Endothelial cell of umbilical vein (primary cell): ENCODE data around the gene KCNJ3. TPM values are rescaled to one million over a fixed set of nuclear protein-coding genes. Genes with fewer than 3 reads are reported as not detected.
A peak's percentile ranks its signal among the peaks of the same experiment; 100 is the strongest.

ENCODE experiments used
- Bru-seq: library from RNA; stranded (reverse); fragments of 400-500 nt; gene quantifications from one replicate; lab custom pipeline; 2021; lab: Mats Ljungman, UMichigan
- BruChase-seq, 2 experiments: library from RNA; stranded (reverse); fragments of 400-500 nt; gene quantifications; one replicate each; lab custom pipeline; 2021; lab: Mats Ljungman, UMichigan
- BruUV-seq: library from RNA; stranded (reverse); fragments of 400-500 nt; replicated peaks from 2 replicates; lab custom pipeline; 2021; lab: Mats Ljungman, UMichigan
- CTCF ChIA-PET: fragments of 300-600, 350-600 bp; sonication (Branson Sonifier 250); formaldehyde crosslinking; loops from one replicate; lab custom pipeline; 2021; ENCODE audit warnings: antibody characterized with exemption, inconsistent platforms; lab: Charles Lee
- POLR2A ChIA-PET: fragments of 300-600, 350-600 bp; sonication (Branson Sonifier 250); formaldehyde crosslinking; loops from one replicate; lab custom pipeline; 2021; ENCODE audit warnings: antibody characterized with exemption, inconsistent platforms; lab: Charles Lee
- DNase-seq: peaks from one replicate; pipeline ENCODE4 v3.0.0-alpha.2; 2011; ENCODE audit warnings: low read depth, low spot score
- FAIRE-seq: peaks from 2 replicates; lab custom pipeline; 2011; peaks lifted over from hg19 to GRCh38; lab: Jason Lieb, UNC
- H2AFZ ChIP-seq: 2 replicates; pipeline ENCODE4 v1.6.0; 2012; ENCODE audit warnings: low read depth, low read length, control low read depth, inconsistent platforms
- H3K27ac ChIP-seq: 2 replicates; pipeline ENCODE4 v1.5.1; 2011; ENCODE audit warnings: low read depth, mild to moderate bottlenecking, control low read depth, low read length, moderate library complexity; ENCODE audit not compliant: insufficient read depth
- H3K27me3 ChIP-seq, 2 experiments: 2 replicates each; pipeline versions ENCODE4 v1.6.0 to v1.6.1; 2011; ENCODE audit warnings: low read length in 2 of 2, mixed read lengths in 1 of 2; ENCODE audit not compliant: control insufficient read depth in 2 of 2, insufficient read depth in 2 of 2
- H3K36me3 ChIP-seq, 2 experiments: 2 replicates in 1 of 2; 3 replicates in 1 of 2; pipeline ENCODE4 v1.5.1; 2011; ENCODE audit warnings: low read length in 2 of 2, mild to moderate bottlenecking in 1 of 2, moderate library complexity in 1 of 2; ENCODE audit not compliant: control insufficient read depth in 2 of 2, insufficient read depth in 2 of 2; ENCODE audit errors: extremely low read depth in 1 of 2
- H3K4me1 ChIP-seq: 3 replicates; pipeline ENCODE4 v1.5.1; 2011; ENCODE audit warnings: mild to moderate bottlenecking, low read length; ENCODE audit not compliant: control insufficient read depth, insufficient read depth; ENCODE audit errors: extremely low read depth
- H3K4me2 ChIP-seq: 2 replicates; pipeline ENCODE4 v1.6.1; 2011; ENCODE audit warnings: low read length, control low read depth, mixed read lengths; ENCODE audit not compliant: insufficient read depth
- H3K4me3 ChIP-seq, 3 experiments: fragments of 200-600 bp in 1 of 3; sonication (generic), shearing (Covaris generic) in 1 of 3; replicated peaks in 1 of 3; 2 replicates each; pipeline ENCODE4 v1.5.1; 2011 to 2016; ENCODE audit warnings: control low read depth in 3 of 3, low read length in 3 of 3, mild to moderate bottlenecking in 2 of 3, inconsistent platforms in 1 of 3, low read depth in 1 of 3, moderate library complexity in 1 of 3; ENCODE audit not compliant: insufficient read depth in 1 of 3
- H3K79me2 ChIP-seq: 2 replicates; pipeline ENCODE4 v1.6.0; 2012; ENCODE audit warnings: low read length, inconsistent platforms; ENCODE audit not compliant: control insufficient read depth, insufficient read depth
- H3K9ac ChIP-seq: replicated peaks from 2 replicates; pipeline ENCODE3; 2011; ENCODE audit warnings: low read length, control low read depth; ENCODE audit not compliant: insufficient read depth; ENCODE audit errors: extremely low read depth
- H3K9me1 ChIP-seq: replicated peaks from 3 replicates; pipeline ENCODE4 v1.6.0; 2011; ENCODE audit warnings: mild to moderate bottlenecking, low read length; ENCODE audit not compliant: control insufficient read depth, insufficient read depth; ENCODE audit errors: extremely low read depth
- H3K9me3 ChIP-seq: replicated peaks from 2 replicates; pipeline ENCODE4 v1.5.1; 2012; ENCODE audit warnings: low read length, inconsistent platforms; ENCODE audit not compliant: control insufficient read depth, insufficient read depth
- H4K20me1 ChIP-seq: replicated peaks from 2 replicates; pipeline ENCODE3; 2011; ENCODE audit warnings: mild to moderate bottlenecking, low read length; ENCODE audit not compliant: control insufficient read depth, insufficient read depth; ENCODE audit errors: extremely low read depth
- CTCF ChIP-seq, 2 donors: IDR thresholded peaks; 1 replicate in 1 of 2; 2 replicates in 1 of 2; pipeline ENCODE4 v1.5.1; 2011; ENCODE audit warnings: low read length in 2 of 2, mild to moderate bottlenecking in 2 of 2, moderate library complexity in 2 of 2, control low read depth in 1 of 2, inconsistent platforms in 1 of 2, low read depth in 1 of 2; ENCODE audit not compliant: insufficient read depth in 1 of 2; ENCODE audit errors: extremely low read depth in 1 of 2
- EZH2 ChIP-seq: IDR thresholded peaks from 2 replicates; pipeline ENCODE4 v1.6.1; 2012; ENCODE audit warnings: borderline replicate concordance, low read depth, mild to moderate bottlenecking, moderate library complexity, low read length, inconsistent platforms; ENCODE audit not compliant: severe bottlenecking
- FOS ChIP-seq: IDR thresholded peaks from 2 replicates; pipeline ENCODE4 v1.6.1; 2011; ENCODE audit warnings: mild to moderate bottlenecking, low read length, moderate library complexity, borderline replicate concordance; ENCODE audit not compliant: insufficient read depth
- GATA2 ChIP-seq: IDR thresholded peaks from 2 replicates; pipeline ENCODE4 v1.7.0; 2011; ENCODE audit warnings: low read depth, mild to moderate bottlenecking, moderate library complexity, mixed read lengths, low read length; ENCODE audit not compliant: insufficient read length, insufficient read depth
- JUN ChIP-seq: IDR thresholded peaks from 2 replicates; pipeline ENCODE4 v1.6.1; 2011; ENCODE audit warnings: borderline replicate concordance, low read depth; ENCODE audit not compliant: insufficient read length, insufficient read depth
- MYC ChIP-seq: IDR thresholded peaks from one replicate; pipeline ENCODE4 v1.6.1; 2011; ENCODE audit warnings: mild to moderate bottlenecking, low read depth, low read length
- POLR2A ChIP-seq: IDR thresholded peaks from 2 replicates; pipeline ENCODE4 v1.6.1; 2012; ENCODE audit warnings: low read depth, mild to moderate bottlenecking, control low read depth, low read length
- POLR2AphosphoS5 ChIP-seq: IDR thresholded peaks from 2 replicates; pipeline ENCODE4 v1.6.1; 2012; ENCODE audit warnings: low read depth, mild to moderate bottlenecking, control low read depth, low read length, moderate library complexity; ENCODE audit not compliant: insufficient read depth
- dilution Hi-C: fragments of 300-500 bp; cut with MboI; formaldehyde crosslinking; loops from one replicate; pipeline ENCODE4 v1.15.0; 2019; ENCODE audit warnings: low sequenced_read_pairs; ENCODE audit not compliant: extremely low pct_ligation_motif_present
- intact Hi-C: fragments of 100-400 bp; cut with micrococcal nuclease; formaldehyde crosslinking; loops from one replicate; pipeline ENCODE4 v1.10.0; 2022
- long read RNA-seq: library from polyadenylated mRNA; stranded (forward); transcript quantifications from one replicate; pipeline ENCODE4 v2.0.0, GENCODE V29; 2021
- polyA minus RNA-seq, 3 experiments: library from RNA; depleted of rRNA, polyadenylated mRNA; stranded (reverse); fragments of >200 nt; gene quantifications; 1 replicate in 1 of 3; 2 replicates in 2 of 3; pipeline ENCODE4 v1.2.3, GENCODE V29; 2011
- polyA plus RNA-seq, 4 experiments: library from polyadenylated mRNA; depleted of rRNA in 3 of 4; stranded (reverse) in 3 of 4; unstranded in 1 of 4; fragments of >200 nt; gene quantifications; 2 replicates each; pipeline versions ENCODE4 v1.2.1 to v1.2.3, GENCODE V29; 2011 to 2012; ENCODE audit warnings: missing spikeins in 1 of 4
- total RNA-seq: library from RNA; stranded (reverse); gene quantifications from 2 replicates; pipeline ENCODE4 v1.2.3, GENCODE V29; 2021
- TF ChIP-seq, protein P1 (sequence below): IDR thresholded peaks from 2 replicates; pipeline ENCODE4 v1.6.1; 2011; ENCODE audit not compliant: insufficient read depth, insufficient read length

KCNJ3 gene
- total RNA-seq (not detected in 2 replicates), polyA plus RNA-seq (not detected in 2 replicates), polyA minus RNA-seq (not detected in 2 replicates), Bru-seq, nascent RNA (percentile 6 among the genes with signal in this experiment), BruChase-seq, experiment 1, labeled RNA remaining after a 6-hour chase (percentile 0 among the genes with signal in this experiment), BruChase-seq, experiment 2, labeled RNA remaining after a 2-hour chase (percentile 1 among the genes with signal in this experiment)
- not detected in 2 replicates for polyA plus RNA-seq (2011; cell fraction: cytosol; rRNA removed)
- polyA plus RNA-seq (2011; cell fraction: nucleus; rRNA removed): not detected in 2 replicates
- polyA plus RNA-seq (2012): not detected in 2 replicates
- polyA minus RNA-seq (2011; cell fraction: cytosol; rRNA and poly(A)+ RNA removed): not detected
- polyA minus RNA-seq (2011; cell fraction: nucleus; rRNA and poly(A)+ RNA removed): not detected in 2 replicates
- long read RNA-seq: 0 reads

- peak within 1 kb of the TSS; percentile 17 for H2AFZ ChIP-seq
- H3K36me3 ChIP-seq: no peaks in the 10 kb centered on the region
- intact Hi-C loops: loop anchor here (5.0 kb wide), 1 partner anchor 241 kb away; no protein-coding TSS in a partner anchor
- no peak within 1 kb of the TSS for H3K9ac ChIP-seq
- dilution Hi-C loops: no loop called here
- H3K79me2 ChIP-seq: no peaks in the 10 kb centered on the region
- H3K27me3 ChIP-seq: peaks cover 15 to 22% of the 10 kb centered on the region in 2 experiments
- TF ChIP-seq POLR2AphosphoS5 (no peak), FOS (no peak), GATA2 (no peak), EZH2 (no peak), CTCF (IDR thresholded peaks at IDR 0.05; ENCODE audit: extremely low read depth in 1 of 2, insufficient read depth in 1 of 2, low read depth in 1 of 2, low read length in 2 of 2) (no peak), MYC (no peak), JUN (no peak), POLR2A (no peak)
- TF ChIP-seq, protein P1, sequence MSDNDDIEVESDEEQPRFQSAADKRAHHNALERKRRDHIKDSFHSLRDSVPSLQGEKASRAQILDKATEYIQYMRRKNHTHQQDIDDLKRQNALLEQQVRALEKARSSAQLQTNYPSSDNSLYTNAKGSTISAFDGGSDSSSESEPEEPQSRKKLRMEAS: no peak
- no TSS peak for BruUV-seq
- DNase-seq (no peak), FAIRE-seq (no peak)
- H4K20me1 ChIP-seq: no peaks in the 10 kb centered on the region
- ChIA-PET CTCF (no interaction called here), POLR2A (no interaction called here)
- no peak within 1 kb of the TSS for H3K27ac ChIP-seq
- H3K9me1 ChIP-seq: no peaks in the 10 kb centered on the region
- H3K4me1 ChIP-seq: no peaks in the 10 kb centered on the region
- no peak within 1 kb of the TSS for H3K4me2 ChIP-seq
- H3K9me3 ChIP-seq: no peaks in the 10 kb centered on the region
- H3K4me3 ChIP-seq: peak within 1 kb of the TSS in 1 of 3 experiments; percentile 13
Observed at GRCh38 chr2:154698296-154698720, at the start of gene KCNJ3. Gene KCNJ3, plus strand, starts transcription at chr2:154698695. Its CDS starts 81 bp downstream, at chr2:154698776.
